ENCODE measurements around the gene CEPT1.

Gene CEPT1

GRCh38 chr1:111147948-111148347, 7.9 kb downstream of the CEPT1 start:
- DNase-seq: no peak

DNA sequence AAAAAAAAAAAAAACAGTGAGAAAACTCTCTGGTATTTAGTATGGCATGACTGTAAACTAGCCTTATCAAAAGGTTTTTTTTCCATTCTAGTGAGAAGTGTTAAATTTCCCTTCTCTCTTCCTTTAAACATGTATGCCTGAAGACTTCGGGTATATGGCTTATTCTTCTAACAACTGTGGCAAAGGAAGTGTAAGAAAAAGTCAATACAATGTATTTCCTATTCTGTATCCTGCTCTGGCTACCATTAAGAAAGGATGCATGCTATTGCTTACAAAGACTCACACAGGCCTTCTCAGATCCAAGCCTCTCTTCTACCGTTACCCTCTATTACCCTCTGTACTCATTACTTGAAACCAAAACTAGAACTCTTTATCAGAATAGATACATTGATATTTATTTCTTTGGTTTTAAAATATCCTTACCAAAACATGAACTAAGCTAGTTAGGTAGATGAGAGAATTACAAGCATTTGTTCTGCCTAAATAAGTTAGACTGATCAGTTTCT, 8.4 kb downstream of the CEPT1 start:
- DNase-seq: no peak

DNA sequence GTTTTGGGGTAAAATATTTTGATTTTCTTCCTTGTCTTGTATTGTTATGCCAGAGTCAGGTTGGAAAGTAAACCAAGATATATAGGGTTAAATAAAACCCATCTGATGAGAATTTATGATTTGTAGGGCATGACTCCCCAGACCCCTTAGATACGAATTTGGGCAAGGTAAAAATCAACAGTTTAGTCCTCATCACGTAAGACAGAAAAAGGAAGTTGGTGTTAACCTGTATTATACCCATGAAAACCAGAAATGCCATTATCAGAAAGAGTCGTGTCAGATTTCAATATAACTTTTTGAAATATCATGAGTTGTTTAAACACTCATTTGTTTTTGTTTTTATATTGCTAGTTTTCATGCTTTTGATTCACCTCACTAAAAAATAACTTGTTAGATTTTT, 11.8 kb downstream of the CEPT1 start:
- DNase-seq: no peak

DNA sequence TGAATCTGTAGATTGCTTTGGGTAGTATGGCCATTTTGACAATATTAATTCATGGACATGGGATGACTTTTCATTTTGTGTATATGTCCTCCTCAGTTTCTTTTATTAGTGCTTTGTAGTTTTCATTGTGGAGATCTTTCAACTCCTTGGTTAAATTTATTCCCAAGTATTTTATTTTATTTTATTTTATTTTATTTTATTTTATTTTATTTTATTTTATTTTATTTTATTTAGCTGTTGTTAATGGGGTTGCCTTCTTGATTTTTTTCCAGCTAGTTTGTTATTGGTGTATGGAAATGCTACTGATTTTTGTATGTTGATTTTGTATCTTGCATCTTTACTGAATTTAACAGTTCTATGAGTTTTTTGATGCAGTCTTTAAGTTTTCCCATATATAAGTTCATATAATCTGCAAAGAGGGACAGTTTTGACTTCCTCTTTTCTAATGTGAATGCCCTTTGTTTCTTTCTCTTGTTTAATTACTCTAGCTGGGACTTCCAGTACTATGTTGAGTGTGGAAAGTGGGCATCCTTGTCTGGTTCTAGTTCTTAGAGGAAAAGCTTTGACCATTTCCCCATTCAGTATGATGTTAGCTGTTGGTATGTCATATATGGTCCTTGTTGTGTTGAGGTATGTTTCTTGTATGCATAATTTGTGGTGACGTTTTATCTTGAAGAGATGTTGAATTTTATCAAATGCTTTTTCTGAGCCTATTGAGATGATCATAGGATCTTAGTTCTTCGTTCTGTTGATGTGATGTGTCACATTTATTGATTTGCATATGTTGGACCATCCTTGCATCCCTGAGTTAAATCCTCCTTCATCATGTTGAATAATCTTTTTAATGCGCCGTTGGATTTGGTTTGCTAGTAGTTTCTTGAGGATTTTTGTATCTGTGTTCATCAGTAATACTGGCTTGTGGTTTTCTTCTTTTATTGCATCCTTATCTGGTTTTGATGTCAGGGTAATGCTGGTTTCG, 14.3 kb downstream of the CEPT1 start:
- DNase-seq: no peak

GRCh38 chr1:111157431-111157830, 17.4 kb downstream of the CEPT1 start:
- DNase-seq: no peak

- DNase-seq: no peak
Observed at GRCh38 chr1:111161843-111162487, 21.9 kb downstream of the CEPT1 start.

DNA sequence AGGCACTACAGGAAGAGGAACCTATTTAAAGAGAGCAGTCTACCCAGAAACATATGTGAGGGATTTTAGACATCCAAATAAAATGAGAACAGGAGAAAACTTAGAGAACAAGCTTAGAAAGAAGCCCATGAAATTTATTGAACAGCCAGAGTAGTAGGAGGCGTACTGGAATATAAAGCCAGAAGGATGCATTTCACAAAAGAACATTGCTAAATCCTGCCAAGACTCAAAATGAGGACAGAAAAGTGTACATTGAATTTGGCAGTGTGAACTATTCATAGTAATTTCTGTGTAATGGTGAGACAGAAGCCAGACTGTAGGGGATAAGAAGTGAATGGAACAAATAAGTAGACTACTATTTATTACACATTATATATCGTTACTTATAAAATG, 22.5 kb downstream of the CEPT1 start:
- no peak for DNase-seq

DNA sequence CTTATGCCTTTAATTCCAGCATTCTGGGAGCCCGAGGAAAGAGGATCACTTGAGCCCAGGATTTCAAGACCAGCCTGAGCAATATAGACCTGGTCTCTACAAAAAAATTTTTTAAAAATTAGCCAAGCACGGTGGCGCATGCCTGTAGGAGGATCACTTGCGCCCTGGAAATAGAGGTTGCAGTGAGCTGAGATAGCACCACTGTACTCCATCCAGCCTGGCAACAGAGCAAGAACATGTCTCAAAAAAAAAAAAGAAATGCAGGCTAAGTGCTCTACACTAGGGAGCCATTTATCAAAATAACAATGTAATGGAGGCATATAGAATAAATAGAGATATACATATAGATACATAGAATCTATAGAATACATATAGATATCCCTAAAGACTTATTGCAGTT, 23.3 kb downstream of the CEPT1 start:
- DNase-seq: no peak

- no peak for DNase-seq
Observed at GRCh38 chr1:111164151-111164550, 24.1 kb downstream of the CEPT1 start.

- no peak for DNase-seq
Observed at GRCh38 chr1:111172463-111172862, 32.4 kb downstream of the CEPT1 start.

- DNase-seq: no peak
Observed at GRCh38 chr1:111174070-111174469, 34.0 kb downstream of the CEPT1 start.

DNA sequence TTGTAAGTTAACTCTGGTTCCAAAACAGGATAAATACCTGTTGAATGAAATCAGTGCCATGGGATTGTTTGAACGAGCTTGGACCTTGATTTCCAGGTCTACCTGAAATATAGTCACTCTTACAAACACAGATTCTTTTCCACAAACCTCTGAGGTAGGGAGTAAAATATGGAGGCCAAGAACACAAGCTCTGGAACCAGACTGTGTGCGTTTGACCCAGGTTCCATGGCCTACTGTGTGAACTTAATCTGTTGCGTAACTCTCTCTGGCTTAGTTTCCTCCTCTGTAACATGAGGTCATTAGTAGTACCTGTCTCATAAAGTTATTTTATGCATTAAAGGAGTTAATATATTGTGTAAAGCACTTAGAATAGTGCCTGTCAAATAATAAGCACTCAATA, 35.3 kb downstream of the CEPT1 start:
- no peak for DNase-seq

- DNase-seq: no peak
Observed at GRCh38 chr1:111176678-111177077, 36.7 kb downstream of the CEPT1 start.

GRCh38 chr1:111179968-111180533, 40.0 kb downstream of the CEPT1 start:
- no peak for DNase-seq

GRCh38 chr1:111182052-111182451, 42.0 kb downstream of the CEPT1 start:
- DNase-seq: no peak

DNA sequence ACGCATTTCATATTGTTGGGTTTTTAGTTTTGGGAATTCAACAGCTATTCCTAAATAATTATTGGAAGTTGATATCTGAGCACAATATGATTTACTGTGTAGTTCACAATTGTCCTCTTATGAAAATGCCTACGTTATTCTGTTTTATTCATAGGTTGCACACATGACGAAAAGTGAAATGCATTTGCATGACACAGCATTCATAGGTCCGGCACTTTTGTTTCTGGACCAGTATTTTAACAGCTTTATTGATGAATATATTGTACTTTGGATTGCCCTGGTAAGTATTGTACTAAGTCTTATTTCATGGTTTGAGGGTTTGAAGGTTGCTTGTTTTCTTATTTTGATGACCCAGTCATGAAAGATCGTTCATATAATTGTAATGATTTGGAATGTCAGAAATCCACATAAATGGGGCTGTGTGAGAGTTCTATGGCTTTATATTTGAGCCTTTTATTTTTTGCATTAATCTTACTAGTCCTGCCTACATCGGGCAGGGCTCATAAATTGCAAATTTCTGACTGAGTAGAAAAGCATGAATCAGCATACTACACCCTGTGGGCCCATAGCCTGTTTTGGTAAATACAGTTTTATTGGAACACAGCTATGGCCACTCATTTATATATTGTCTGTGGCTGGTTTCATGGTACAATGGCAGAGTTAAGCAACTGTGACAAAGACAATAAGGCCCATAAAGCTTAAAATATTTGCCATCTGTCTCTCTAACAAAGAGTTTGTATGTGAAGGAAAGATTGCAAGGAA, 43.5 kb downstream of the CEPT1 start:
- DNase-seq: no peak

DNA sequence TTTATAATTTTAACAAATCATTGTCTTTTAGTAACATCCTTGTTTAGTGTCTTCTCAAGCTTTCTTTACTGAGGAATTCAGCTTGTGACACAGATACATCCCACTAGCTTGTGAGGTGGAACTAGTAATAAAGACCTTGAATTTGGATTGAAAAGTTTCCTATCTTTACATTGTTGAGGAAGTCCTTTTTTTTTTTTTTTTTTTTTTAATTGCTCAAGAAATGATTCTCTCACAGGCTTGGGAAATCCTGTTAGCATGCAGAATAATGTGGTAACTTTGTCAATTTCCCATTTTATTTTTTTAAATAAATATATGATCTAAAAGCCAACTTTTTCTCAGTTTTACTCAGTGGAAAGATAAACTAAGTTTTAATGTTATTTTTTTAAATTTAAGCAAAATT, 44.6 kb downstream of the CEPT1 start:
- DNase-seq: no peak

GRCh38 chr1:111190931-111191451, 51.0 kb downstream of the CEPT1 start:
- no peak for DNase-seq

GRCh38 chr1:111191496-111191895, 51.5 kb downstream of the CEPT1 start:
- DNase-seq: no peak

DNA sequence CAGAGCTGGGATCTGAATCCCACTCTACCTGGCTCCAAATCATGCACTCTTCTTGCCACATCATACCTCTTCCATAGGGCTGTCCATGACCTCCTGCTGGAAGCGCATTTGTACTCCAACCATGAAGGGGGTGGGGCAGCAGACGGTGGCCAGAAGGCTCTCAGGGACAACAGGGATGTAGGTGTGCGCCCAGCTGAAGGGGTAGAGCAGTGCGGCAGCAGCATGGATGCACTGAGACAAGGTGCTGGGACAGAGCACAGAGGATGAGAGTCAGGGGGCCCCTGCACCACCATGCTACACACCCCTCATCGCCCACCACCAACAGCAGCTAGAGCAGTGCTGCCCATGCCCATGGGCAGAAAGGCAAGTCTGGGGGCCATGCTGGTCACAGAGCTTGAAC, 52.1 kb downstream of the CEPT1 start:
- DNase-seq: no peak

GRCh38 chr1:111192658-111193519, 52.9 kb downstream of the CEPT1 start:
- DNase-seq: no peak

Measured in CD4-positive, alpha-beta T cell treated with Interleukin-6 for 4 hours (primary cell).